ENCODE results near the gene SLC16A12. TPM values are rescaled to one million over a fixed set of nuclear protein-coding genes. Genes with fewer than 3 reads are reported as not detected.

The SLC16A12 gene
- total and polyA plus RNA-seq, 10 of the 15 experiments (the other 5 are each of a cell fraction or from before 2014, with no cell fraction given), result not detected

- SMC1A ChIA-PET (ENCODE audit: uncharacterized antibody, unreplicated experiment), result interaction anchor here (2.3 kb wide), 1 partner anchor 10 kb away, joined by 5 read pairs; no protein-coding TSS in a partner anchor
- CTCF ChIA-PET, result interaction anchor here (1.4 kb wide), 1 partner anchor 9 kb away, joined by 5 read pairs; no protein-coding TSS in a partner anchor
- no TSS peak for BruUV-seq (replicated peaks)
- TF ChIP-seq ZNF24 (IDR thresholded peaks at IDR 0.05), result no peak
- no peak for TF ChIP-seq ZSCAN29 (IDR thresholded peaks at IDR 0.05)
- TF ChIP-seq MYC (IDR thresholded peaks at IDR 0.05; ENCODE audit: insufficient read depth, insufficient read length, insufficient replicate concordance, low read length, severe bottlenecking), result no peak
- TF ChIP-seq PBX3 (IDR thresholded peaks at IDR 0.05; ENCODE audit: insufficient replicate concordance, low read depth, low read length), result no peak
- TF ChIP-seq NBN (IDR thresholded peaks at IDR 0.05), result no peak
- no peak for TF ChIP-seq PML (IDR thresholded peaks at IDR 0.05; ENCODE audit: low read length)
- no peak for TF ChIP-seq DPF2 (IDR thresholded peaks at IDR 0.05)
- TF ChIP-seq CREM (IDR thresholded peaks at IDR 0.05; ENCODE audit: low read depth), result no peak
- no peak for TF ChIP-seq ATF7 (IDR thresholded peaks at IDR 0.05; ENCODE audit: low read depth)
- no peak for TF ChIP-seq KDM1A (IDR thresholded peaks at IDR 0.05; ENCODE audit: borderline replicate concordance)
- TF ChIP-seq JUND (IDR thresholded peaks at IDR 0.05; ENCODE audit: low read depth, low read length), result no peak
- TF ChIP-seq CEBPB (IDR thresholded peaks at IDR 0.05; ENCODE audit: borderline replicate concordance in 1 of 2, low read depth in 2 of 2, low read length in 2 of 2), result no peak
- no peak for TF ChIP-seq MAX (IDR thresholded peaks at IDR 0.05; ENCODE audit: low read depth, low read length)
- no peak for TF ChIP-seq HDAC6 (IDR thresholded peaks at IDR 0.05; ENCODE audit: unreplicated experiment)
- no peak for TF ChIP-seq BACH1 (IDR thresholded peaks at IDR 0.05; ENCODE audit: borderline replicate concordance)
- no peak for TF ChIP-seq CUX1 (IDR thresholded peaks at IDR 0.05; ENCODE audit: insufficient replicate concordance, low read depth, low read length)
Measured at GRCh38 chr10:89552213-89552612, 16.8 kb upstream of the SLC16A12 start.

More at GRCh38 chr10:89552213-89552612, 16.8 kb upstream of the SLC16A12 start:
- Histone ChIP-seq H3K36me3 (ENCODE audit: control insufficient read depth in 2 of 2, insufficient read depth in 2 of 2, low read length in 1 of 2) (no peaks in the 10 kb centered on the region), H4K20me1 (ENCODE audit: control insufficient read depth, insufficient read depth) (no peaks in the 10 kb centered on the region), H3K4me1 (ENCODE audit: control insufficient read depth, insufficient read depth, low read length) (no peaks in the 10 kb centered on the region), H3K79me2 (ENCODE audit: control insufficient read depth, insufficient read depth, low read length) (no peaks in the 10 kb centered on the region), H3K9ac (ENCODE audit: control insufficient read depth, insufficient read depth, low read length) (no peak overlapping the region), H3K27me3 (replicated peaks in 1 of 2; ENCODE audit: control insufficient read depth in 2 of 2, insufficient read depth in 2 of 2, low read length in 1 of 2) (no peaks in the 10 kb centered on the region), H2AFZ (ENCODE audit: control insufficient read depth, low read depth, low read length) (no peak overlapping the region), H3K9me3 (replicated peaks; ENCODE audit: control insufficient read depth, insufficient read depth, low read length) (no peaks in the 10 kb centered on the region; the same call in 2 of the 3 replicates), H3K4me3 (no peak overlapping the region), H3K4me2 (ENCODE audit: control insufficient read depth, insufficient read depth) (no peak overlapping the region), H3K27ac (ENCODE audit: control insufficient read depth, insufficient read depth) (no peak overlapping the region)
- no peak for ATAC-seq
- DNase-seq (ENCODE audit: low read depth, low spot score), result no peak
- no peak for FAIRE-seq
- ChIA-PET RAD21 (ENCODE audit: unreplicated experiment) (no interaction called here), POLR2A (no interaction called here)
- intact Hi-C loops (cut with micrococcal nuclease; ENCODE audit: unreplicated experiment) (no loop called here), in situ Hi-C loops (cut with MboI) (loop anchor here (10.0 kb wide), 1 partner anchor 127 kb away; no protein-coding TSS in a partner anchor)
- 5% methylated on average over 4 of the region's 4 CpGs for WGBS (ENCODE audit: insufficient coverage, insufficient replicate concordance, low lambda C conversion rate, missing lambda C conversion rate)
